Panc1 (cell line): ENCODE data around the gene SLC44A3.

Experiments used
- CTCF ChIP-seq: fragments of 450-650 bp; IDR thresholded peaks from 2 replicates; pipeline ENCODE4 v1.5.1; 2017; ENCODE audit warnings: mild to moderate bottlenecking
- TCF7L2 ChIP-seq: IDR thresholded peaks from 2 replicates; pipeline ENCODE4 v1.6.1; 2011; ENCODE audit warnings: mild to moderate bottlenecking, low read depth, low read length, inconsistent platforms
- TF ChIP-seq, protein P1 (sequence below), 2 experiments: IDR thresholded peaks; 2 replicates each; pipeline ENCODE4 v1.6.1; 2011 to 2012; ENCODE audit warnings: low read depth in 2 of 2, control low read depth in 1 of 2, low read length in 1 of 2, mild to moderate bottlenecking in 1 of 2, moderate library complexity in 1 of 2; ENCODE audit not compliant: insufficient read depth in 1 of 2

GRCh38 chr1:94929351-94930217 is 109.4 kb downstream of the SLC44A3 start:
- TF ChIP-seq, protein P1, sequence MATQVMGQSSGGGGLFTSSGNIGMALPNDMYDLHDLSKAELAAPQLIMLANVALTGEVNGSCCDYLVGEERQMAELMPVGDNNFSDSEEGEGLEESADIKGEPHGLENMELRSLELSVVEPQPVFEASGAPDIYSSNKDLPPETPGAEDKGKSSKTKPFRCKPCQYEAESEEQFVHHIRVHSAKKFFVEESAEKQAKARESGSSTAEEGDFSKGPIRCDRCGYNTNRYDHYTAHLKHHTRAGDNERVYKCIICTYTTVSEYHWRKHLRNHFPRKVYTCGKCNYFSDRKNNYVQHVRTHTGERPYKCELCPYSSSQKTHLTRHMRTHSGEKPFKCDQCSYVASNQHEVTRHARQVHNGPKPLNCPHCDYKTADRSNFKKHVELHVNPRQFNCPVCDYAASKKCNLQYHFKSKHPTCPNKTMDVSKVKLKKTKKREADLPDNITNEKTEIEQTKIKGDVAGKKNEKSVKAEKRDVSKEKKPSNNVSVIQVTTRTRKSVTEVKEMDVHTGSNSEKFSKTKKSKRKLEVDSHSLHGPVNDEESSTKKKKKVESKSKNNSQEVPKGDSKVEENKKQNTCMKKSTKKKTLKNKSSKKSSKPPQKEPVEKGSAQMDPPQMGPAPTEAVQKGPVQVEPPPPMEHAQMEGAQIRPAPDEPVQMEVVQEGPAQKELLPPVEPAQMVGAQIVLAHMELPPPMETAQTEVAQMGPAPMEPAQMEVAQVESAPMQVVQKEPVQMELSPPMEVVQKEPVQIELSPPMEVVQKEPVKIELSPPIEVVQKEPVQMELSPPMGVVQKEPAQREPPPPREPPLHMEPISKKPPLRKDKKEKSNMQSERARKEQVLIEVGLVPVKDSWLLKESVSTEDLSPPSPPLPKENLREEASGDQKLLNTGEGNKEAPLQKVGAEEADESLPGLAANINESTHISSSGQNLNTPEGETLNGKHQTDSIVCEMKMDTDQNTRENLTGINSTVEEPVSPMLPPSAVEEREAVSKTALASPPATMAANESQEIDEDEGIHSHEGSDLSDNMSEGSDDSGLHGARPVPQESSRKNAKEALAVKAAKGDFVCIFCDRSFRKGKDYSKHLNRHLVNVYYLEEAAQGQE (IDR thresholded peaks at IDR 0.05; ENCODE audit: insufficient read depth in 1 of 2, low read depth in 2 of 2, low read length in 1 of 2): no peak
- TF ChIP-seq CTCF (no peak), TCF7L2 (no peak)
